Mammary epithelial cell (primary cell): ENCODE measurements around the gene F11R.

Experiments used
- EZH2 ChIP-seq: IDR thresholded peaks from 2 replicates; pipeline ENCODE4 v1.6.1; 2012; ENCODE audit warnings: low read length, inconsistent platforms, borderline replicate concordance
- TF ChIP-seq, protein P1 (sequence below), 2 donors: IDR thresholded peaks in 1 of 2; conservative IDR thresholded peaks in 1 of 2; 2 replicates each; pipeline ENCODE4 v1.5.1; 2011 to 2012; ENCODE audit warnings: inconsistent platforms in 2 of 2, low read length in 2 of 2, mild to moderate bottlenecking in 2 of 2, control low read depth in 1 of 2, low read depth in 1 of 2; ENCODE audit not compliant: insufficient read depth in 1 of 2; ENCODE audit errors: extremely low read depth in 1 of 2

DNA sequence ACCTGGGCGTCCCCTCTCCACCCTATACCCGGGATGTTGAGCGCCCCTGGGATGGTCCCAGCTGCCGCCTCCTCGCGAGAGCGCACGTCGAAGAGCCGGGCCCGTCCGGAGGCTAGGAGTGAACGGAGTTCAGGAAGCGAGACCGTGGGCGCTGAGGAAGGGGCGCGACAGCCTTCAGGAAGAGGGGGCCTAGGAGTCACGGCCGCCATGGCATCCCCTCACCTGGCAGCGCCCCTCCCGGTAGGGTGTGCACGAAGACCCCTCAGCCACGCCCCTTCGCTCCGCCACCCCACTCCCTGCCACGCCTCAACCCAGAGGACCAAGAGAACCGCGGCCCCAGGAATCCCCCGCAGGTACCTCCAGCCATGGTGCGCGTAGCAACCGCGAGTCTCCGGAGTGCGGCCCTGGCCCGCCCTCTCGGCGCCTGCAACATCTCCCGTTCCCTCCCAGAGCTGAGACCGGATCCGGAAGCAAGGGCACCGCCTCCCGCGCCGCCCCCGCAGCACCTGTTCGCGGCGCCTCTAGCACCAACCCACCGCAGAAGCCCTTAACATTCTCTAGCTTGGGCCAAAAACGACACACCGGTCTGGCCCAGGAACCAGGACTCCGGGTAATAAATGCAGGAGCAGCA, 17.7 kb upstream of the F11R start, which contains the start of gene TSTD1:
- TF ChIP-seq, protein P1, sequence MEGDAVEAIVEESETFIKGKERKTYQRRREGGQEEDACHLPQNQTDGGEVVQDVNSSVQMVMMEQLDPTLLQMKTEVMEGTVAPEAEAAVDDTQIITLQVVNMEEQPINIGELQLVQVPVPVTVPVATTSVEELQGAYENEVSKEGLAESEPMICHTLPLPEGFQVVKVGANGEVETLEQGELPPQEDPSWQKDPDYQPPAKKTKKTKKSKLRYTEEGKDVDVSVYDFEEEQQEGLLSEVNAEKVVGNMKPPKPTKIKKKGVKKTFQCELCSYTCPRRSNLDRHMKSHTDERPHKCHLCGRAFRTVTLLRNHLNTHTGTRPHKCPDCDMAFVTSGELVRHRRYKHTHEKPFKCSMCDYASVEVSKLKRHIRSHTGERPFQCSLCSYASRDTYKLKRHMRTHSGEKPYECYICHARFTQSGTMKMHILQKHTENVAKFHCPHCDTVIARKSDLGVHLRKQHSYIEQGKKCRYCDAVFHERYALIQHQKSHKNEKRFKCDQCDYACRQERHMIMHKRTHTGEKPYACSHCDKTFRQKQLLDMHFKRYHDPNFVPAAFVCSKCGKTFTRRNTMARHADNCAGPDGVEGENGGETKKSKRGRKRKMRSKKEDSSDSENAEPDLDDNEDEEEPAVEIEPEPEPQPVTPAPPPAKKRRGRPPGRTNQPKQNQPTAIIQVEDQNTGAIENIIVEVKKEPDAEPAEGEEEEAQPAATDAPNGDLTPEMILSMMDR (conservative IDR thresholded peaks at IDR 0.05 in 1 of 2, IDR thresholded peaks at IDR 0.05 in 1 of 2; ENCODE audit: extremely low read depth in 1 of 2, insufficient read depth in 1 of 2, low read depth in 1 of 2, low read length in 2 of 2): no peak
- TF ChIP-seq EZH2: no peak
